CD8-positive, alpha-beta memory T cell (primary cell): ENCODE measurements around the gene EEF2KMT. TPM values are rescaled to one million over a fixed set of nuclear protein-coding genes. Genes with fewer than 3 reads are reported as not detected.
"Not testable (repeated sequence)": the region's sequence is repeated elsewhere in the genome, so short reads cannot be mapped to it uniquely, and the experiment has no call there.

Source experiments
- CTCF ChIA-PET: fragments of 350-600 bp; sonication (Branson Sonifier 250); formaldehyde crosslinking; loops from one replicate; lab custom pipeline; 2021; ENCODE audit warnings: antibody characterized with exemption; lab: Charles Lee
- POLR2A ChIA-PET: fragments of 350-600 bp; sonication (Branson Sonifier 250); formaldehyde crosslinking; loops from one replicate; lab custom pipeline; 2021; ENCODE audit warnings: antibody characterized with exemption; lab: Charles Lee
- DNase-seq, 5 donors: peaks; one replicate each; pipeline versions ENCODE4 v3.0.0 to v3.0.0-alpha.2; 2020 to 2022; ENCODE audit warnings: mixed read lengths in 1 of 5
- H3K27ac ChIP-seq: one replicate; pipeline ENCODE4 v1.7.0; 2013; ENCODE audit warnings: low read depth, mild to moderate bottlenecking, low read length, moderate library complexity
- H3K27me3 ChIP-seq: 2 replicates; pipeline ENCODE4 v1.7.0; 2013; ENCODE audit warnings: low read length, mild to moderate bottlenecking; ENCODE audit not compliant: insufficient read depth, poor library complexity, severe bottlenecking
- H3K36me3 ChIP-seq: 2 replicates; pipeline ENCODE4 v1.7.0; 2013; ENCODE audit warnings: mild to moderate bottlenecking, low read length, moderate library complexity; ENCODE audit not compliant: insufficient read depth
- H3K4me1 ChIP-seq: 2 replicates; pipeline ENCODE4 v1.7.0; 2013; ENCODE audit warnings: mild to moderate bottlenecking, low read length, moderate library complexity; ENCODE audit not compliant: insufficient read depth
- H3K4me3 ChIP-seq: 2 replicates; pipeline ENCODE4 v1.7.0; 2013; ENCODE audit warnings: mild to moderate bottlenecking, low read length
- H3K9me3 ChIP-seq: 2 replicates; pipeline ENCODE4 v1.7.0; 2013; ENCODE audit warnings: mild to moderate bottlenecking, low read length
- H3K27ac Mint-ChIP-seq, 8 donors: one replicate each; pipeline ENCODE4 v1.8.0; 2020 to 2021; ENCODE audit warnings: mixed read lengths in 8 of 8, mild to moderate bottlenecking in 6 of 8, inconsistent platforms in 3 of 8, moderate library complexity in 3 of 8
- H3K27me3 Mint-ChIP-seq, 2 donors: one replicate each; pipeline ENCODE4 v1.8.0; 2020 to 2021; ENCODE audit warnings: mixed read lengths in 2 of 2, mild to moderate bottlenecking in 1 of 2, moderate library complexity in 1 of 2
- H3K36me3 Mint-ChIP-seq, 3 donors: one replicate each; pipeline ENCODE4 v1.8.0; 2020 to 2021; ENCODE audit warnings: mixed read lengths in 3 of 3, inconsistent platforms in 1 of 3, mild to moderate bottlenecking in 1 of 3
- H3K4me1 Mint-ChIP-seq, 3 donors: one replicate each; pipeline ENCODE4 v1.8.0; 2020 to 2021; ENCODE audit warnings: mixed read lengths in 3 of 3, inconsistent platforms in 1 of 3, mild to moderate bottlenecking in 1 of 3
- H3K4me3 Mint-ChIP-seq, 7 donors: one replicate each; pipeline ENCODE4 v1.8.0; 2020 to 2021; ENCODE audit warnings: mixed read lengths in 7 of 7, mild to moderate bottlenecking in 6 of 7, moderate library complexity in 4 of 7, inconsistent platforms in 2 of 7
- H3K9me3 Mint-ChIP-seq, 5 donors: one replicate each; pipeline ENCODE4 v1.8.0; 2020 to 2022; ENCODE audit warnings: mixed read lengths in 5 of 5, mild to moderate bottlenecking in 3 of 5, moderate library complexity in 2 of 5, inconsistent platforms in 1 of 5
- polyA plus RNA-seq: library from polyadenylated mRNA; unstranded; fragments of 300-500 nt; fragmentation: Illumina TruSeq; gene quantifications from one replicate; pipeline ENCODE4 v1.2.3, GENCODE V29; 2021
- total RNA-seq, 2 experiments: library from RNA; stranded (reverse); gene quantifications; one replicate each; pipeline ENCODE4 v1.2.3, GENCODE V29; 2021

Gene EEF2KMT
- total and polyA plus RNA-seq, 3 experiments from 2014 or later: 17.1 to 30.9 (median 29.1) TPM

GRCh38 chr16:5080461-5080860 lies 17.1 kb downstream of the EEF2KMT start:
- H3K4me3 ChIP-seq, H3K4me1 Mint-ChIP-seq, POLR2A ChIA-PET, H3K27ac Mint-ChIP-seq, H3K27me3 ChIP-seq, CTCF ChIA-PET, H3K9me3 Mint-ChIP-seq, DNase-seq, H3K4me1 ChIP-seq, H3K4me3 Mint-ChIP-seq, H3K9me3 ChIP-seq, H3K27me3 Mint-ChIP-seq, H3K27ac ChIP-seq: not testable (repeated sequence)
- H3K36me3 Mint-ChIP-seq: peaks cover 0 to 82% (median 9%) of the 10 kb centered on the region in 3 donors
- peaks cover 11% of the 10 kb centered on the region for H3K36me3 ChIP-seq

- H3K27me3 Mint-ChIP-seq: no peaks in the 10 kb centered on the region
- Histone ChIP-seq H3K27me3 (no peaks in the 10 kb centered on the region), H3K27ac (no peak overlapping the region), H3K4me3 (no peak overlapping the region), H3K4me1 (no peaks in the 10 kb centered on the region), H3K36me3 (peaks cover 16% of the 10 kb centered on the region), H3K9me3 (no peaks in the 10 kb centered on the region)
- POLR2A ChIA-PET: no interaction called here
- peaks cover 3 to 11% (median 5%) of the 10 kb centered on the region in 3 donors for H3K4me1 Mint-ChIP-seq
- H3K27ac Mint-ChIP-seq: no peak overlapping the region
- peaks cover 0 to 77% (median 7%) of the 10 kb centered on the region in 3 donors for H3K36me3 Mint-ChIP-seq
- DNase-seq: no peak
- H3K9me3 Mint-ChIP-seq: no peaks in the 10 kb centered on the region
- H3K4me3 Mint-ChIP-seq: no peak overlapping the region
- CTCF ChIA-PET: no interaction called here
These were observed 19.0 kb downstream of the EEF2KMT start for GRCh38 chr16:5078626-5079025.

GRCh38 chr16:5077304-5077703 lies 20.3 kb downstream of the EEF2KMT start:
- H3K36me3 ChIP-seq: peaks cover 16% of the 10 kb centered on the region
- DNase-seq: no peak
- no peaks in the 10 kb centered on the region for H3K9me3 Mint-ChIP-seq

GRCh38 chr16:5075637-5076036 lies 22.0 kb downstream of the EEF2KMT start:
- H3K4me3 Mint-ChIP-seq: no peak overlapping the region
- H3K4me1 ChIP-seq: peaks cover 19% of the 10 kb centered on the region
- H3K36me3 ChIP-seq: peaks cover 16% of the 10 kb centered on the region
- H3K9me3 Mint-ChIP-seq: no peaks in the 10 kb centered on the region
- H3K27me3 Mint-ChIP-seq: no peaks in the 10 kb centered on the region
- H3K36me3 Mint-ChIP-seq: peaks cover 0 to 64% (median 7%) of the 10 kb centered on the region in 3 donors
- no peaks in the 10 kb centered on the region for H3K9me3 ChIP-seq
- ChIA-PET CTCF (interaction anchor here (1.4 to 1.8 kb wide), 2 partner anchors 9 to 16 kb away, joined by 3 to 7 read pairs; no protein-coding TSS in a partner anchor), POLR2A (interaction anchor here (0.5 kb wide), 1 partner anchor 315 kb away, joined by 3 read pairs; no protein-coding TSS in a partner anchor)
- peaks cover 30 to 39% (median 31%) of the 10 kb centered on the region in 3 donors for H3K4me1 Mint-ChIP-seq
- H3K4me3 ChIP-seq: no peak overlapping the region
- H3K27ac ChIP-seq: no peak overlapping the region
- H3K27ac Mint-ChIP-seq: peak overlapping the region in 1 of 8 donors; percentile 43
- no peak for DNase-seq
- no peaks in the 10 kb centered on the region for H3K27me3 ChIP-seq

More at GRCh38 chr16:5077304-5077703, 20.3 kb downstream of the EEF2KMT start:
- POLR2A ChIA-PET: no interaction called here
- Mint-ChIP-seq H3K36me3 (peaks cover 0 to 69% (median 7%) of the 10 kb centered on the region in 3 donors), H3K27me3 (no peaks in the 10 kb centered on the region), H3K4me3 (no peak overlapping the region), H3K27ac (peak overlapping the region in 1 of 8 donors; percentile 79), H3K4me1 (peaks cover 14 to 23% (median 16%) of the 10 kb centered on the region in 3 donors)
- Histone ChIP-seq H3K27ac (no peak overlapping the region), H3K9me3 (no peaks in the 10 kb centered on the region), H3K27me3 (no peaks in the 10 kb centered on the region), H3K4me3 (no peak overlapping the region), H3K4me1 (peaks cover 8% of the 10 kb centered on the region)
- CTCF ChIA-PET: interaction anchor here (0.7 kb wide), 1 partner anchor 44 kb away, joined by 3 read pairs; the partner anchor contains the start of gene NAGPA

GRCh38 chr16:5073771-5074170 lies 23.8 kb downstream of the EEF2KMT start:
- Mint-ChIP-seq H3K36me3 (peaks cover 0 to 49% (median 6%) of the 10 kb centered on the region in 3 donors), H3K4me1 (peaks cover 30 to 39% (median 31%) of the 10 kb centered on the region in 3 donors)
- CTCF ChIA-PET, H3K9me3 Mint-ChIP-seq, DNase-seq, H3K27ac Mint-ChIP-seq, H3K27ac ChIP-seq, H3K4me3 ChIP-seq, POLR2A ChIA-PET, H3K27me3 Mint-ChIP-seq, H3K9me3 ChIP-seq, H3K4me3 Mint-ChIP-seq, H3K27me3 ChIP-seq: not testable (repeated sequence)
- Histone ChIP-seq H3K36me3 (peaks cover 16% of the 10 kb centered on the region), H3K4me1 (peaks cover 19% of the 10 kb centered on the region)

GRCh38 chr16:5073279-5073629 lies 24.3 kb downstream of the EEF2KMT start:
- Histone ChIP-seq H3K4me3 (no peak overlapping the region), H3K4me1 (peaks cover 19% of the 10 kb centered on the region), H3K9me3 (no peaks in the 10 kb centered on the region), H3K36me3 (peaks cover 16% of the 10 kb centered on the region), H3K27me3 (no peaks in the 10 kb centered on the region), H3K27ac (no peak overlapping the region)
- DNase-seq: no peak
- POLR2A ChIA-PET: interaction anchor here (1.8 kb wide), 1 partner anchor 39 kb away, joined by 10 read pairs; the partner anchor contains the start of gene NAGPA
- peak overlapping the region; percentile 51 to 98 (median 89) for H3K4me3 Mint-ChIP-seq
- peaks cover 0 to 46% (median 6%) of the 10 kb centered on the region in 3 donors for H3K36me3 Mint-ChIP-seq
- peaks cover 30 to 39% (median 31%) of the 10 kb centered on the region in 3 donors for H3K4me1 Mint-ChIP-seq
- H3K9me3 Mint-ChIP-seq: no peaks in the 10 kb centered on the region
- H3K27ac Mint-ChIP-seq: peak overlapping the region; percentile 14 to 98 (median 95)
- CTCF ChIA-PET: interaction anchor here (1.4 kb wide), 1 partner anchor 17 kb away, joined by 4 read pairs; no protein-coding TSS in a partner anchor
- H3K27me3 Mint-ChIP-seq: no peaks in the 10 kb centered on the region

GRCh38 chr16:5072334-5073278 lies 25.0 kb downstream of the EEF2KMT start:
- H3K4me3 Mint-ChIP-seq: peak overlapping the region; percentile 87 to 99 (median 94)
- CTCF ChIA-PET: interaction anchor here (1.2 to 1.4 kb wide), 3 partner anchors 12 to 38 kb away, joined by 4 read pairs; partner anchors contain the start of gene NAGPA
- peaks cover 30 to 39% (median 31%) of the 10 kb centered on the region in 3 donors for H3K4me1 Mint-ChIP-seq
- POLR2A ChIA-PET: interaction anchor here (1.8 kb wide), 1 partner anchor 39 kb away, joined by 10 read pairs; the partner anchor contains the start of gene NAGPA
- peaks cover 16% of the 10 kb centered on the region for H3K36me3 ChIP-seq
- no peaks in the 10 kb centered on the region for H3K9me3 ChIP-seq
- H3K4me3 ChIP-seq: peak overlapping the region; percentile 69
- peaks cover 0 to 40% (median 3%) of the 10 kb centered on the region in 3 donors for H3K36me3 Mint-ChIP-seq
- H3K27ac ChIP-seq: peak overlapping the region; percentile 73
- DNase-seq: no peak
- peaks cover 19% of the 10 kb centered on the region for H3K4me1 ChIP-seq
- H3K27ac Mint-ChIP-seq: peak overlapping the region; percentile 95 to 99 (median 96)
- H3K27me3 Mint-ChIP-seq: no peaks in the 10 kb centered on the region
- H3K9me3 Mint-ChIP-seq: no peaks in the 10 kb centered on the region
- no peaks in the 10 kb centered on the region for H3K27me3 ChIP-seq
